ENCODE data around the gene RFWD3.

Gene RFWD3

GRCh38 chr16:74578433-74578832 is 88.2 kb downstream of the RFWD3 start:
- no peak for DNase-seq

GRCh38 chr16:74577882-74578366 is 88.8 kb downstream of the RFWD3 start:
- DNase-seq, result no peak

- DNase-seq, result no peak
Observed at GRCh38 chr16:74575807-74576643, 90.7 kb downstream of the RFWD3 start.

- DNase-seq, result no peak
Observed at GRCh38 chr16:74575175-74575806, 91.4 kb downstream of the RFWD3 start.

- DNase-seq, result no peak
Observed at GRCh38 chr16:74574146-74574545, 92.5 kb downstream of the RFWD3 start.

GRCh38 chr16:74573622-74574021 is 93.1 kb downstream of the RFWD3 start:
- DNase-seq, result no peak

Data from NCI-H226 (cell line).